WI38 (cell line): ENCODE results near the gene DENND4A.

Experiments
- H3K4me3 ChIP-seq: 2 replicates; pipeline ENCODE4 v1.5.1; 2011; ENCODE audit warnings: low read depth, mild to moderate bottlenecking, control low read depth, low read length
- CTCF ChIP-seq: IDR thresholded peaks from 2 replicates; pipeline ENCODE4 v1.5.1; 2012; ENCODE audit warnings: low read depth, mild to moderate bottlenecking, control low read depth, low read length

Gene DENND4A

GRCh38 chr15:65769482-65769881, 22.6 kb downstream of the DENND4A start:
- H3K4me3 ChIP-seq = no peak overlapping the region
- no peak for TF ChIP-seq CTCF

- TF ChIP-seq CTCF = no peak
- no peak overlapping the region for H3K4me3 ChIP-seq
Measured at GRCh38 chr15:65767895-65768294, 24.2 kb downstream of the DENND4A start.

DNA sequence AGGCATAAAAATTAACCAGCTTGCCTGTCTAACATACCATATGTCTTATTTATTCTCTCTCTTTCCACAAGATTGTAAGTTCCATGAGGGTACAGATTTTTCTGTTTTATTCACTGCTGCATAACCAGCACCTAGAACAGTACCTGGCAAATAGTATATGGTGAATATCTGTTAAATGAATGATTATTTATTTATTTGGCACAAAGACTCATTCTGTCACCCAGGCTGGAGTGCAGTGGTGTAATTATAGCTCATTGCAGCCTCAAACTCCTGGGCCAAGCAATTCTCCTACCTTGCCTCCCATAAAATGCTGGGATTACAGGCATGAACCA, 24.9 kb downstream of the DENND4A start:
- TF ChIP-seq CTCF = no peak
- no peak overlapping the region for H3K4me3 ChIP-seq

- H3K4me3 ChIP-seq = no peak overlapping the region
- no peak for TF ChIP-seq CTCF
Measured at GRCh38 chr15:65766422-65767263, 25.4 kb downstream of the DENND4A start.

GRCh38 chr15:65765106-65765505, 27.0 kb downstream of the DENND4A start:
- H3K4me3 ChIP-seq = no peak overlapping the region
- no peak for TF ChIP-seq CTCF

GRCh38 chr15:65762914-65763787, 28.9 kb downstream of the DENND4A start:
- no peak overlapping the region for H3K4me3 ChIP-seq
- no peak for TF ChIP-seq CTCF

GRCh38 chr15:65762399-65762798, 29.7 kb downstream of the DENND4A start:
- TF ChIP-seq CTCF = no peak
- no peak overlapping the region for H3K4me3 ChIP-seq
